NCI-H226 (cell line): ENCODE measurements around the gene IGFL4.

ENCODE experiments used
- DNase-seq: peaks from one replicate; pipeline ENCODE4 v3.0.0-alpha.2; 2015

The IGFL4 gene

GRCh38 chr19:46060012-46060411, 19.2 kb upstream of the IGFL4 start:
- no peak for DNase-seq

DNA sequence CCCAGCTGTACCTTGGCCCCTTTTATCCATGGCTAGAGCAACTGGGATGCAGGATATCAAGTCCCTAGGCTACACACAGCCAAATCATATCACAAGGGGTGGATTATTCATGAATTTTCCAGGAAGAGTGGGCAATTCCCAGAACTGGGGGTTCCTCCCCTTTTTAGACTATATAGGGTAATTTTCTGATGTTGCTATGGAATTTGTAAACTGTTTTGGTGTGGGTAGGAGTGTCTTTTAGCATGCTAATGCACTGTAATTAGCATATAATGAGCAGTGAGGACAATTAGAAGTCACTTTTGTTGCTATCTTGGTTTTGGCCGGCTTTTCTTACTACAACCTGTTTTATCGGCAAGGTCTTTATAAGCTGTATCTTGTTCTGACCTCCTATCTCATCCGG, 18.0 kb upstream of the IGFL4 start:
- no peak for DNase-seq

GRCh38 chr19:46056536-46056935, 15.7 kb upstream of the IGFL4 start:
- peak; percentile 33 for DNase-seq

DNA sequence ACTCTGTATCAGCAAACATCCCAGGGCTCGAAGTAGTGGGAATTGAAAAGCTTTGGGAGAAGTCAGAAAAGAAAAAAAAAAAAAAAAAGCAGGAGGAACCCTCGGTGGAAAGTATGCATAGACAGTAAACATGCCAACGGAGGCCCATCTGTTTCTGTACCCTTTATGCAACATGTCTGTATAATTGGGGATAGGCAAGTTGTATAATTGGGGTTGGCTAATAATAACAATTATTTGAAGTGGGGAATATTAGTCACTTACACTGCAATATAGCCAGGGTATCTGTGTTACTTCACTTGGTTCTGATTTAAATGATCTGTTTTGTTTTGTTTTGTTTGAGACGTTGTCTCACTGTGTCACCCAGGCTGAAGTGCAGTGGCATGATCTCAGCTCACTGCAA, 12.1 kb upstream of the IGFL4 start:
- no peak for DNase-seq

GRCh38 chr19:46049597-46049996, 8.8 kb upstream of the IGFL4 start:
- no peak for DNase-seq

DNA sequence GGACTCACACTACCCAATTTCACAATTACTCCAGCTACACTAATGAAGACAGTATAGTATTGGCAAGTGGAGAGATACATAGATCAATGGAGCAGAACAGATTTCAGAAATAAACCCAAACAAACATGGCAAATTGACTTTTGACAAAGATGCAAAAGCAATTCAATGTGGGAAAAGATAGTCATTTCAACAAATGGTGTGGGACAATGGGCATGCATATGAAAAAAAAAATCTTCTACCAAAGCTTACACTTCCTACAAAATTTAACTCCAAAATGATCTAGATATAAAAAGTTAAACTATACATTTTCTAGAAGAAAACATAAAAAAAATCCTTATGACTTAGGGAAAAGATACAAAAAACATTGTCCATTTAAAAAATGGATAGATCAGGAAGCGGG, 2.7 kb upstream of the IGFL4 start:
- DNase-seq = no peak

GRCh38 chr19:46042252-46042883, 1.6 kb upstream of the IGFL4 start:
- DNase-seq = no peak

GRCh38 chr19:46040125-46040524, 677 bp downstream of the IGFL4 start:
- DNase-seq = no peak

GRCh38 chr19:46036744-46037128, 4.1 kb downstream of the IGFL4 start:
- DNase-seq = no peak

GRCh38 chr19:46035986-46036743, 4.6 kb downstream of the IGFL4 start:
- no peak for DNase-seq

- no peak for DNase-seq
Measured at GRCh38 chr19:46035546-46035945, 5.3 kb downstream of the IGFL4 start.

DNA sequence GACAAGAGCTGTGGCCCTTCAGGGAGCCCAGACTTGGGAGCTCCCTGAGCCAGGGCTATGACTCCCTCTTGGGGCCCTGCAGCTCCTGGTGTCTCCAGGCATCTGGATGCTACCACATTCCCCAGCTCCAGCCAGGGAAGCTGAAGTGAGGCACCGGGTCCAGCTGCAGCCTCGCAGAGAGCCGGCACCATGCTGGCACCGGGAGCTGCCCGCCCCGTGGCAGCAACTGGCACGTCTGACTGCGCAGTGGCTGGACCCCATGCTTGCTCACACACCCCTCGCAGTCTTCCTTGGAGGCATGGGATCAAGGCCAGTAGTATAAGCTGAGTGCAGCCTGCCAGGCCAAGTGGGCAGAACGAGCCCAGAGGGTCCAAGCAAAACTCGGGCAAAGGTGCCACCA, 7.4 kb downstream of the IGFL4 start:
- no peak for DNase-seq

GRCh38 chr19:46032597-46033025, 8.2 kb downstream of the IGFL4 start:
- DNase-seq = no peak

DNA sequence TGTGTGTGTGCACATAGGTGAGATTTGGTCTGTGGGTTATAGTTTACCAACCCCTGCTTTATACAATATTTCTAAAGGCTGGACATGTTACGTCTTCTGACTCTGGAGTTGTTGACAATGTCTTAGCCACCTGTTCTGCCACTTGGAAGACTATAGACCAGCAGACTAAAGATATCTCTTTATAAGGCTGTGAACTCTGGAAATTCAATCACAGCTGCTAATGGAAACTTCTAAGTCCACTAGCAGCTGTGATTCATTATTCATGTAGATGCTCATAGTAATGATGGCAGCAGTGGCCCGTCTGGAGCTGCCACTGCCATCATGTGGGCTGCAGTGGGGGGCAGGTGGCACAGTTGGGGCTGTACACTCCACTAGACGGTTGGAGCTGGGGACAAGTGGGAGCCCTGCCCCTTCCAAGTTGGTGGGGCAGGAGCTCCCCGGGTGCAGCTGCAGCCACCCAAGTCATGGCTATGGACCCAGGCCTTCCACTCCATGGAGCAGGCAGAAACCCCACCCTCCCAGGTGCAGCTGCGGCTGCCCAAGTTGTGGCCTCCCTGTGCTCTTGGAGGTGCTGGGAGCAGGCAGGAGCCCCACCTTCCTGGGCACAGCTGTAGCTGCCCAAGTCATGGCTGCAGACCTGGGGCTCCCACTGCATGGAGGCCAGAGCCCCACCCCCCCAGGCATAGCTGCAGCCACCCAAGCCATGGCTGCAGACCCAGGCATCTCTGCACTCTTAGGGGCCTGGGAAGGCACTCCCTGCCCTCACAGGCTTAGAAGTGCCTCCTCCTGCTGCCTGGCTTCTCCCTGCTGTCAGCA, 8.8 kb downstream of the IGFL4 start:
- DNase-seq = no peak

DNA sequence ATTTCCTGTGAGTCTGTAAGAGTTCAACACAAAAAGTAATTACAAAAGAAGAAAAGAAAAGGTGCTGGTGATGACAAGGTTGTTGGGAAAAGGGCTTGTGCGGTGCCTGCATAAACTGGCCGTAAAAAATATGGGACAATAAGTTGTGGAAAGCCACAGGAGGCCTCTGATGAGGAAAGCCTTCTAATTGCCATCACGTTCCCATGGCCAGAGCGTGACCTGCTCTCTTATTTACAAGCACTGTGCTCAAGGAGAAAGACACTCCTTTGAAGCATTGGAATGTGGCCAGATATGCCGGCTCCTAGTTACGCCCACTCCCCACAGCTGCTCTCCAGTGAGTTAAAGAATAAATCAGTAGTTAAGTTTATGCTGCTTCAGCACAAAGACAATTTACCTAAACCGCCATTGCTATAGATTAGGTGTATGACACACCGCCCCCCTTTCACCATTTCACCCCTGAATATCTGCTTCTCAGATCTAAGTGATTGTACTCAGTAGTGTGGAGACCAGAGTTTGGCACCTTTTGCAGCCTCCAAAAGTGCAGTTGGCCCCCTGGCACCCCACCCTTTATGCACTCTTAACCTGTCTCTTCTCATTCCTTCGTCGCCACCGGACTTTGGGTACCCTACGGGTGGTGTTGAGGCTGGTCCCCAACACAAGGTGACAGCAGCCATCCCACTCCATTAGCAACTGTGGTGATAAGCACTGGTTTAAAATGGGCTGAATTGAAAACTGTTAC, 9.8 kb downstream of the IGFL4 start:
- no peak for DNase-seq

GRCh38 chr19:46025835-46026234, 15.0 kb downstream of the IGFL4 start:
- DNase-seq = no peak

DNA sequence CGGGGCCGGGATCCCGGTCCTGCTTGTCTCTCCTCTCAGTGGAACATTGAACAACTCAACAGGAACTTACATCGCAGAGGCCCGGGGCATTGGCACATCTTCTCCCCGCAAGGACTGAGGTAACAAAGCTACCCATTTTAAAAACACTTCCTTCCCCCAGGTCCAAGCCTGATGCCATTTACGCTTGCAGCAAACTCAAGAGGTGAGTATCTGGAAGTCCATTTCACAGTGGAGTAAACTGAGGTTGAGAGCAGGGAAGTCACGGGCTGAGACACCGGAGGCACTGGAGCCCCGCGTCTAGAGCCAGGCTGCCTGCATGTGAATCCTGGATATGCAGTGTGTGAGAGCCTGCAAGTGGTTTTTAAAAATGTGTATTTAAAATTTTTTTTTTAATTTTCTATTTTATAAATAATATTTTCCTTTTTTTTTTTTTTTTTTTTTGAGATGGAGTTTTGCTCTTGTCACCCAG, 17.5 kb downstream of the IGFL4 start:
- no peak for DNase-seq

GRCh38 chr19:46022431-46023310, 18.1 kb downstream of the IGFL4 start, which contains the start of gene PGLYRP1:
Gene PGLYRP1, minus strand, starts transcription at chr19:46023053. Its CDS starts 32 bp downstream, at chr19:46023021.
- DNase-seq = no peak

DNA sequence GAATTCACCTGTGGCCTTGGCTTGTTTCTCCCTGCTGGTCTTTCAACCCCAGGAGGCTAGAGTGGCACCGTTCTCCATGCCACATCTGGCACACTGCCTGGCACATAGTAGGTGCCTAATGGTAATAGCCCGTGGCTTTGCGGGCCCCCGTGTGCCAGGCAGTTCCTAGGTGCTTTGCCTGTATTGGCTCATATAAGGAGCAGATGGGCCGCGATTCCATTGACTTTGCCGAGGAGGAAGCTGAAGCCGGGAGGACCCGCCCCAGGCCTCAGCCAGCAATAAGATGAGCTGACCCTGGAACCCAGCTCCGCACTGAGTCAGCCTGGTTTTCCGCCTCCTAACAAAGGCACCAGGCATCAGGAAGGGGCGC, 18.8 kb downstream of the IGFL4 start:
- no peak for DNase-seq

DNA sequence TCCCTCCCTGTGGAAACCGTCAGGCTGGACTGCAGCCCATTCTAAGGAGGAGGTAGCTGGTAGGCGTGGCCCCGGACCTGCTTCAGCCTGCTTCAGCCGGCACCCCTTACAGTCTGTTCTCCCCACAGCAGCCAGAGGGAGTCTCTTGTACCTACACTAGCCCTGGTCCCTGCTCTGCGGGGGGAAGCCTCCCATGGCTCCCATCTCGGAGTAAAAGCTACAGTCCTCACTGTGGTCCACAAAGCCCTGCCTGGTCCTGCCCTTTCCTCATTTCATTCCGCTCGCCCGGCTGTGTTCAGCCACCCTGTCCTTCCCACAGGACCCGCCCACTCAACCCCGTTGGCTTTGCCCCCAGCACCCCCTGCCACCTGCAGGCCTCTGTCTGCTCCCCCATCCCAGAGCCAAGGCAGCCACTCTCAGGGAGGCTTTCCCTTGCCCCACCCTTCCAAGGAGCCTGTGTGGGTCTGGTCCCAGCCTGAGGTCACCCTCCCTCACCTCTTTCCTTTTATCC, 19.2 kb downstream of the IGFL4 start:
- peak; percentile 8 for DNase-seq

DNA sequence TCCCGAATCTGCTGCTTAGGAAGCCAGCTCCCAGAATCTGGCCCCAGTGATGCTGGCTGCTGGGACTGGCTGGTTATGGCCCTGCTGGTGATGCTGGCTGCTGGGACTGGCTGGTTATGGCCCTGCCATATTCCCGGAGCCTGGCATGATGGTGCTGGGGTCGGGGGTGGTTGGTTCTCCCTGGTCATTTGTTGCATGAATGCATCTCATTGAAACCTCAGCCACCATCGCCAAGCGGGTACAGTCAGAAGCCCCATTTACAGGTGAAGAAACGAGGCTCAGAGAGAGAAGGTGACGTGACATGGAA, 20.0 kb downstream of the IGFL4 start:
- no peak for DNase-seq

DNA sequence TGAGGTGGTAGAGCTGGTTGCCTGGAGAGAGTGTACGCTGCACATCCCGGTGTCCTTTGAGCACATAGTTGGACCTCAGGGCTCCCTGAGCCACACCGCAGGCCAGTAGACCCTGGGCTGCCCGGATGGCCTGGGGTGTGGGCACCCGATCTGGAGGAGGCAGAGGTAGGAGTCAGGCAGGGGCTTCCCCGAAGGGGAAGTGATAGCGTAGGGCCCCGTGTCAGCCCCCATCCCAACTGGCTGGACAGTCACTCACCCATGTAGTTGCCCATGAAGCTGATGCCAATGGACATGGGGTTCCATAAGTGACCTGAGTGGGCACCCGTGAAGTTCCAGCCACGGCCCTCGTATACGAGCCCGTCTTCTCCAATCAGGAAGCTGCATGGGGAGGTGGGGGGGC, 21.5 kb downstream of the IGFL4 start:
- no peak for DNase-seq
